PC-3 (cell line): ENCODE results near the gene SLAIN1.

Experiments
- CTCF ChIP-seq: fragments of 300-600 bp; sonication (generic); conservative IDR thresholded peaks from 2 replicates; pipeline ENCODE4 v1.5.1; 2017; ENCODE audit warnings: antibody characterized with exemption, low read depth, mild to moderate bottlenecking, low read length
- EZH2 ChIP-seq: fragments of 300-600 bp; sonication (generic); IDR thresholded peaks from one replicate; pipeline ENCODE4 v1.6.1; 2017; ENCODE audit warnings: antibody characterized with exemption, mild to moderate bottlenecking, low read length; ENCODE audit not compliant: unreplicated experiment
- EZH2phosphoT487 ChIP-seq: fragments of 300-600 bp; sonication (generic); IDR thresholded peaks from 2 replicates; pipeline ENCODE4 v1.6.1; 2018; ENCODE audit warnings: mild to moderate bottlenecking, antibody characterized with exemption, low read length, borderline replicate concordance

- TF ChIP-seq CTCF (no peak), EZH2phosphoT487 (no peak), EZH2 (no peak)
Observed at GRCh38 chr13:77702366-77702765, 4.9 kb downstream of the SLAIN1 start.
